ENCODE data around the gene UBA6.

The UBA6 gene

DNA sequence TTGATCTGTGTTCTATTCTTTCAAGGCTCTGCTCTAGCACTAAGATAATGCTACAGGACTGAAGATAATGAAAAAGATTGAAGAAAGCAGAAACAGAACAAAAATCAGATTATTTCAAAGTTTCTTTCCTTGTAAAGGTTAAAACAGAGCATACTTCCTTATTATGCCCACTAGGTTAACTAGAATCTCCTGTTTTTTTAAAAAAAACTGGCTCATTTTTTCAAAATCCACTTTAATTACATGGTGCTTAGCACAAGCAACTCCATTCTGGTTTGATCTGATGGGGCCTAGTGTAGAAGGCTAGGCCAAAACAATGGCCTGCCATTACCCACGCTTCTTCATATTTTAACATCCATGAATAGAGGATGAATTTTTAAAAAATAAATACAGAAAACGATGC lies 1.2 kb upstream of the UBA6 start:
- TF ChIP-seq, protein P1, sequence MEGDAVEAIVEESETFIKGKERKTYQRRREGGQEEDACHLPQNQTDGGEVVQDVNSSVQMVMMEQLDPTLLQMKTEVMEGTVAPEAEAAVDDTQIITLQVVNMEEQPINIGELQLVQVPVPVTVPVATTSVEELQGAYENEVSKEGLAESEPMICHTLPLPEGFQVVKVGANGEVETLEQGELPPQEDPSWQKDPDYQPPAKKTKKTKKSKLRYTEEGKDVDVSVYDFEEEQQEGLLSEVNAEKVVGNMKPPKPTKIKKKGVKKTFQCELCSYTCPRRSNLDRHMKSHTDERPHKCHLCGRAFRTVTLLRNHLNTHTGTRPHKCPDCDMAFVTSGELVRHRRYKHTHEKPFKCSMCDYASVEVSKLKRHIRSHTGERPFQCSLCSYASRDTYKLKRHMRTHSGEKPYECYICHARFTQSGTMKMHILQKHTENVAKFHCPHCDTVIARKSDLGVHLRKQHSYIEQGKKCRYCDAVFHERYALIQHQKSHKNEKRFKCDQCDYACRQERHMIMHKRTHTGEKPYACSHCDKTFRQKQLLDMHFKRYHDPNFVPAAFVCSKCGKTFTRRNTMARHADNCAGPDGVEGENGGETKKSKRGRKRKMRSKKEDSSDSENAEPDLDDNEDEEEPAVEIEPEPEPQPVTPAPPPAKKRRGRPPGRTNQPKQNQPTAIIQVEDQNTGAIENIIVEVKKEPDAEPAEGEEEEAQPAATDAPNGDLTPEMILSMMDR (IDR thresholded peaks at IDR 0.05; ENCODE audit: insufficient read depth, low read depth, low read length, missing control alignments) = no peak
- DNase-seq (ENCODE audit: low read depth) = no peak
- H3K4me3 ChIP-seq (ENCODE audit: low read depth, low read length) = peak overlapping the region; percentile 92

DNA sequence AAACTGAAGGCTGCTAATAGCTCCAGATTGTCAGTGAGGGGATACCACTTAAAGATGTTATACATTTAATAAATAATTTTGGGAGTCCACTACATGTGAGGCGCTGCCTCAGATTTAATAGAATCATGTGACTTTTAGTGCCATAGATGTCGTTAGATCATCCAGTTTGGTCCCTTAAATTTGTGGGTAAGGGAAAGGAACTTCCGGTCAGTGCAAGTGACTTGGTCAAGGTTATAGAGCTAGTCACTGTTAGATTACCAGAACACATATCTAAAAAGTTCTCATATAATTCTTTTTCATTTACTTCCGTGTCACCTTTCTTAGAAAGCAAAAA lies 529 bp upstream of the UBA6 start:
- H3K4me3 ChIP-seq (ENCODE audit: low read depth, low read length) = peak overlapping the region; percentile 92
- TF ChIP-seq, protein P1 (IDR thresholded peaks at IDR 0.05; ENCODE audit: insufficient read depth, low read depth, low read length, missing control alignments) = no peak
- peak; percentile 31 for DNase-seq (ENCODE audit: low read depth)

DNA sequence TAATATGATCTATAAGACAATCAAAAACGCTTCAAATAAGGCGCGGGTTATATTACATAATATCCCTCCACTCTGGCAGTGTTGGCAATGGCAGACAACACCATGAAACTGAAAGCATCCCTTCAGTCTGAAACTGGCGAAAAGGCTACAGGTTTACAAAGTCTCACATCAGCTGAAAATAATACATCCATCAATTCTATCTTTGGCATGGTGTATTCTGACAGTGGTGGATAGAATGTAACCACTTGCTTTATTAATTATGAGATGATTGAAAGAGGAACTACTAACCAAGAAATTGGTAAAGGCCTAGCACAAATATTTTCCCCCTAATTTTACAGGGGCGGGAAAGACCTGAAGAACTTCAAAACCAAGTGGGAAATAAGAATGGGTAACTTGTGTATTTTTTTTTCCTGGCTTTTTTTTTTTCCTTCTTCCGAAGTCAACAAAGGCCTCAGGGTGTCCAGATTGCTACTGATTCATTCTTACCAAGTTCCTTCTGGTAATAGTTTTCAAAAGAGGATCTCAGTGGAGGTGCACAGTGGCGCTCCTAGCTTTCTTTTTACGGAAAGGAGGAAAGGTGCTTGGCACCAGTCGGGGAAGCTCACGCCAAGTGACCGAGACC lies 728 bp downstream of the UBA6 start:
- H3K4me3 ChIP-seq (ENCODE audit: low read depth, low read length) = peak overlapping the region; percentile 92
- DNase-seq (ENCODE audit: low read depth) = peak; percentile 54
- TF ChIP-seq, protein P1 (IDR thresholded peaks at IDR 0.05; ENCODE audit: insufficient read depth, low read depth, low read length, missing control alignments) = no peak

GRCh38 chr4:67699603-67700002 lies 1.4 kb downstream of the UBA6 start:
- no peak for DNase-seq (ENCODE audit: low read depth)
- peak overlapping the region; percentile 92 for H3K4me3 ChIP-seq (ENCODE audit: low read depth, low read length)
- TF ChIP-seq, protein P1 (IDR thresholded peaks at IDR 0.05; ENCODE audit: insufficient read depth, low read depth, low read length, missing control alignments) = no peak

DNA sequence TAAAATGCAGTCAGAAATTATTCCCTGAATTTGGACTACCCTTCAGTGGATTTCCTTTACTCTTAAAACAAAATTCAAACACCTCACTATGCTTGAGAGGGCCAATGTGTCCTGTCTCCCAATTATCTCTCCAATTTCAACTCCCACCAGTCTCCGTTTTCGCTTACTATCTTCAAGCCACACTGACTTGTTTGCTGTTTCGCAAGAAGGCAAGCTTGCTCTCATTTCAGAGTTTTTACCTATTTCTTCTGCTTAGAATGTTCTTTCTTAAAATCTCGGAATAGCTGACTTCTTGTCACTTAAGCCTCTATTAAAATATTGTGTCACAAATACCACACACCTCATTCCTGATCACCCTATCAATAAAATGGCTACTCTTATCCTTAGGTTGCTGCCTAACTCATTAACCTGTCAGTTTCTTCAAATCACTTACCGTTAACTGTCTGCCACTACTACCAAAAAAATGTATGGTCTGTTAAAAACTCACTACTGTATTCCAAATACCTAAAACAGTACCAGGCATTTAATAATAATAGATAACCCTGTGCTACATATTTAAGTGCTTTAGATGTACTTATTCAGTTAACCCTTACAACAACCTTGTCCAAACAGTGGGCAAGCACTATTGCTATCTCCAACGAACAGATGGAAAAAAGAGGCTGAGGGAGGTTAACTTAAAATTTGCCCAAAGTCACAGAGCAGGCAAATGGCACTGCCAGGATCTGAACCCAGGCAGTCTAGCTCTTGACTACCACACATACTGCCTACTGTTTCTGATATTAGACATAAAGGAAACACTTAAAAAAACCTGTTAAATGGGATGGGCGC lies 2.9 kb downstream of the UBA6 start:
- no peak for DNase-seq (ENCODE audit: low read depth)
- H3K4me3 ChIP-seq (ENCODE audit: low read depth, low read length) = no peak overlapping the region
- TF ChIP-seq, protein P1 (IDR thresholded peaks at IDR 0.05; ENCODE audit: insufficient read depth, low read depth, low read length, missing control alignments) = no peak

- no peak overlapping the region for H3K4me3 ChIP-seq (ENCODE audit: low read depth, low read length)
- no peak for DNase-seq (ENCODE audit: low read depth)
- TF ChIP-seq, protein P1 (IDR thresholded peaks at IDR 0.05; ENCODE audit: insufficient read depth, low read depth, low read length, missing control alignments) = no peak
These were observed 4.9 kb downstream of the UBA6 start for GRCh38 chr4:67696061-67696460.

Data from GM12865 (cell line).